GM12892 (cell line): Measurements from ENCODE around the gene SHISA5.

Experiments used
- DNase-seq: peaks from one replicate; pipeline ENCODE4 v3.0.0; 2011; ENCODE audit not compliant: insufficient read length
- FAIRE-seq: peaks from 2 replicates; lab custom pipeline; 2011; peaks lifted over from hg19 to GRCh38; lab: Jason Lieb, UNC
- POLR2A ChIP-seq: IDR thresholded peaks from 2 replicates; pipeline ENCODE4 v1.6.1; 2011; ENCODE audit warnings: low read depth, low read length, control low read depth
- POLR2AphosphoS5 ChIP-seq: IDR thresholded peaks from 2 replicates; pipeline ENCODE4 v1.6.1; 2011; ENCODE audit warnings: low read depth, low read length, control low read depth
- TAF1 ChIP-seq: IDR thresholded peaks from 2 replicates; pipeline ENCODE4 v1.6.1; 2011; ENCODE audit warnings: low read depth, mild to moderate bottlenecking, control low read depth, low read length, borderline replicate concordance

SHISA5 gene

DNA sequence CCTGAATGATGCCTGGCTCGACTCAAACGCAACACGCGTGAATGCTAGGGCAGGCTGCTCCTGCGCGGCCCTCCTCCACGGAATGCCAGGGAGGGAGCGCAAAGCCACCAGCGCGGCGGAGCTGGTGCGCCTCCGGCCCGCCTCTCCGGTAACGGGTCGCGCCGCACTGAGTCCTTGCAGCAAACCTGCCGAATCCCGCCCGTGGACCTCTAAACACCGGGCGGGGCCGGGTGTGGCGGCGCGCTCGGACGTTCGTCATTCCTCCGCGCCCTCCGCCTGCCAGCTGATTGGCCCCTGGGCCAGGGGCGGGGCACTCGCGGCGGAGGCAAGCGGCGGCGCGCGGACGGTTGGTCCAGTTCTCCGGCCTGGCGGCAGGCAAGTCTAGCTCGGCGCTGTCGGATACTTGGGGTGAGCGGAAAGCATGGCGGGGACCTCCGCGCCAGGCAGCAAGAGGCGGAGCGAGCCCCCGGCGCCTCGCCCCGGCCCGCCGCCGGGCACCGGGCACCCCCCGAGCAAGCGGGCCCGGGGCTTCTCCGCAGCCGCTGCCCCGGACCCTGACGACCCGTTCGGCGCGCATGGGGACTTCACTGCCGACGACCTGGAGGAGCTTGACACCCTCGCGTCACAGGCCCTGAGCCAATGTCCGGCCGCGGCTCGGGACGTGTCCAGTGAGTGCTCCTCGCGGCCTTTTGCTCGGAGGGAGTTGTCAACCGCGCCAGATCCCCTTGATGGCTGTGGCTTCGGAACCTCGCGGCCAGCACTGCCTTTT is 57.4 kb downstream of the SHISA5 start, which contains the start of gene ATRIP:
TSS of gene ATRIP (plus strand) at position 313 of the 769 bp plus-strand sequence. CDS start at position 422, 109 bp downstream.
- TF ChIP-seq POLR2AphosphoS5, result peak; percentile 83
- TF ChIP-seq POLR2A, result peak; percentile 97
- peak; percentile 90 for TF ChIP-seq TAF1
- DNase-seq, result peak; percentile 94
- FAIRE-seq, result peak; percentile 91

DNA sequence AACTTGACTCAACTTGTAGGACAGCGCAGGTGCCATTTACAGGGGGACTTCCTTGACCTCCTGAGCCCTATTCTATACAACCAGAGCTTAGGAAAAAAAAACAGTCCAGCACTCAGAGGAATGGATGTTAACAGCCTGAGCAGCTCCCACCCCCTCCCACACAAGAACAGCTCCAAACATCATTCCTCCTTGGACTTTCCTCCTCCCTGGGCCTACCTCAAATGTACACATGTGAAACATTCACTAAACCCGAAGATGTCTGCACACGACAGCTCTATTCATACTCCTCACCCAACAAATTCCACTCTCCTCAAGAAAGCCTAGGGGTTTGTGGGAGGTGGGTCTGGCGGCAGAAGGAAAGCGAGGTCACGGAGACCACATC is 57.9 kb downstream of the SHISA5 start:
- TF ChIP-seq POLR2A (no peak), POLR2AphosphoS5 (no peak), TAF1 (no peak)
- FAIRE-seq, result no peak
- no peak for DNase-seq

DNA sequence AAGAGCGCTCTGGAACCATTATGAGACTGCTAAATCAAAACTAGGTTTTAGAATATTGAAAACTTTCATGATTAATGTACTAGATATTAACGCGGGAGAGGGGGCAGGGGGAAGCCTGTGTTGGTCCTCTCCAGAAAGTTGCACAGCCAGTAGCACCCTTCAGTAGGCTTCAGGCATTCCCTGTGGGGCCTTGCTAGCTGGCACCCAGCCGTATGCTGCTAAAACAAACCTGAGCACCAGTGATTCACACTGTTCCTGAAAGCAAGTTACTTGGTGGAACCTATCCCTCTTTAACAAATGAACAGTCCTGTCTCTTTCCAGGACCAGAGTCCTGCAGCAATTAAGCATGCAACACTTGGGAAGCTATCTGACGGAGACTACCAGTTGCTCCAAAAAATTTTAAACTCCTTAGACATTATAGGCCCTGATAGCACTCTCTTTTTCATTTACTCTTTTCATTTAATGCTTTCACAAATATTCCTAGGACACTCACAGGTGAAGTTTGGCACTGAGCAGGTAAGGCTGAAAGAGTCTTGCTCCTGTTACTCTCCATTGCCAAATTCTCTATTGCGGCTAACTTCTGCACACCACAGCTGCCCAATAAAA is 58.6 kb downstream of the SHISA5 start:
- DNase-seq, result no peak
- FAIRE-seq, result no peak
- TF ChIP-seq POLR2AphosphoS5, result 0 out of 2 replicates have a peak, but pooled peaks have one; percentile 23
- no peak for TF ChIP-seq TAF1

- FAIRE-seq, result no peak
- no peak for TF ChIP-seq POLR2AphosphoS5
- no peak for TF ChIP-seq POLR2A
- TF ChIP-seq TAF1, result no peak
- no peak for DNase-seq
These were observed 62.0 kb downstream of the SHISA5 start for GRCh38 chr3:48441940-48442339.

DNA sequence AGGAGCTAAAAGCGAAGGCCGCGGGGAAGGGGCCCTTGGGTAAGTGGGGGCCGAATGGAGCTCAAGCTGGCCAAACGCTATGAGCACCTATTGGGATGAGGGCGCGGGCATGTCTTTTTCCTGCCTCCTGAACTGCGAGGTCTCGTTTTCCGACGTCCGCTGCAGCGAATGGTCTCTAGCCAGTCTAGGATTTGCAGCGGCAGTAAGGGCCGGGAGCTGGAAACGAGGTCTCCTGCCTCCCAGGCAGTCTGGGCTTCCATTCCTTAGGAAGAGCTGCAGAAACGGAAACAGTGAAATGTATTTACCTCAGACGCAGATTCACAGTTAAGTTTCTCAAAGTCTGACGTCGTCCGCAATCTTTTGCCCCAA is 63.4 kb downstream of the SHISA5 start:
- DNase-seq, result no peak
- no peak for TF ChIP-seq POLR2AphosphoS5
- TF ChIP-seq TAF1, result no peak
- no peak for TF ChIP-seq POLR2A
- no peak for FAIRE-seq

GRCh38 chr3:48439820-48440589 is 64.0 kb downstream of the SHISA5 start, which contains the start of the genes CCDC51 and TMA7:
Gene CCDC51 (minus strand): TSS chr3:48440119. CDS start chr3:48435128, 4,991 bp downstream.
Gene TMA7 (plus strand): TSS chr3:48440257. CDS start chr3:48440297, 40 bp downstream.
- TF ChIP-seq POLR2AphosphoS5 (peak; percentile 84), POLR2A (peak; percentile 92), TAF1 (no peak)
- DNase-seq, result peak; percentile 97
- FAIRE-seq, result peak; percentile 99

GRCh38 chr3:48437812-48438211 is 66.2 kb downstream of the SHISA5 start:
- no peak for FAIRE-seq
- DNase-seq, result no peak
- no peak for TF ChIP-seq POLR2AphosphoS5
- TF ChIP-seq TAF1, result no peak
- no peak for TF ChIP-seq POLR2A

DNA sequence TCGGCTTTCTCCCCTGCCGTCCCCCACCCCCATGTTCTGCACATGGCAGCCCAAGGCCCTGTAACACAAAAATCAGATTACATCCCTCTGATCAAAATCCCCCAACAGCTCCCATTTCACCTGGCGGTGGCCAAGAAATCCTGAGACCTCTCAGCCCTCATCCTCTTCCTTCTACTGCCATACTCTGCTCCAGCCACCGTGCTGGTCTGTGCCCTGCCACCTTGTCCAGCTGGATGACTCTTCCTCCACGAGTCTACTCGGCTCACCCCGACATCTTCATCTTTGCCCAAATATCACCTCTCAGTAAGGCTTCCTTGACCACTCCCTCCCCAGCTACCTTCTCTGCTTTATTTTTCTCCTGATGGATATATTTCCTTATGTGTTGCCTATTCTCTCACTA is 67.1 kb downstream of the SHISA5 start:
- TF ChIP-seq TAF1 (no peak), POLR2A (no peak)
- DNase-seq (no peak), FAIRE-seq (no peak)

- TF ChIP-seq POLR2AphosphoS5, result no peak
- no peak for TF ChIP-seq POLR2A
- no peak for TF ChIP-seq TAF1
- DNase-seq (no peak), FAIRE-seq (no peak)
These were observed 67.5 kb downstream of the SHISA5 start for GRCh38 chr3:48436477-48436787.

DNA sequence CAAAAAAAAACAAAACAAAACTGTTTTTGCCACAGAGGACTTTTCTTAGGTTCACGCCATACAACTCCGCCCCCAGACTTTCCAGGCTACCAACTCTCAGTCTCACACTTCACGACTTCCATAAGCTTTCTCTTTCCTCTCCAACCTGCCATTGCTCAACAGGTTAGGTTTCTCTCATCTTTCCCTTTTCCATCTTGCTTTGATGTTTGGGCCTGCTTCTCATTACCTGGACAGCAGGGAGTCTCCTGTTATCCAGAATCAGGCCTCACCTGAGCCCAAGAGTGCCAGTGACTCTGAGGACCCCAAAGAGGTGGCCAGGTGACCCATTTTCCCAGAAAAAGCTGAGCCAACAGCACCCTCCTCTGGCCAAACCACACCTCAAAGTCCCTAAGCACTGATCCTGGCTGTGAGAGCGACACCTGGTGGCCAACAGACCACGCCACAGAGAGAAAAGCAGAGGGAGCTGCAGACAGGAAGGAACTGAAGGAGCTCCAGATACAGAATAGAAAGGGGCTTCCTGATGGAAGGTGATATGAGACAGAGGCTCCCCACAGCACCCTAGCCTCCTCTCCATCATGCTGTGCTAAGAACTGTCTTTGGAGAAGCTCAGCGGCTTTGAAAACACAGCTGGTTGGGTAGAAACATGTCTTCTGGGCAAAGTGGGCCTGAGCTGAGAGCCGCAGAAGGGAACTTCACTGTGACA is 68.0 kb downstream of the SHISA5 start:
- FAIRE-seq (peak; percentile 88), DNase-seq (peak; percentile 72)
- no peak for TF ChIP-seq POLR2A
- TF ChIP-seq POLR2AphosphoS5, result no peak
- TF ChIP-seq TAF1, result no peak

GRCh38 chr3:48435223-48435595 is 68.8 kb downstream of the SHISA5 start:
- TF ChIP-seq POLR2AphosphoS5 (no peak), POLR2A (no peak)
- DNase-seq, result no peak
- no peak for FAIRE-seq

- DNase-seq (no peak), FAIRE-seq (no peak)
- TF ChIP-seq TAF1, result no peak
- no peak for TF ChIP-seq POLR2AphosphoS5
- TF ChIP-seq POLR2A, result no peak
These were observed 69.3 kb downstream of the SHISA5 start for GRCh38 chr3:48434591-48435222.
